GM18520 (cell line): ENCODE data around the gene PNRC1.
A peak's percentile ranks its signal among the peaks of the same experiment; 100 is the strongest.
"Not testable (repeated sequence)": the region's sequence is repeated elsewhere in the genome, so short reads cannot be mapped to it uniquely, and the experiment has no call there.

ENCODE experiments used
- ATAC-seq: cut with Tn5 transposase; IDR thresholded peaks from one replicate; pipeline ENCODE4 v1.9.1; 2021; ENCODE audit not compliant: unreplicated experiment

PNRC1 gene

GRCh38 chr6:89080281-89081128 lies at the start of gene PNRC1:
Gene PNRC1, plus strand, starts transcription at chr6:89080751. Its CDS starts 144 bp downstream, at chr6:89080895.
- peak; percentile 67 for ATAC-seq

- ATAC-seq = no peak
Measured at GRCh38 chr6:89032599-89032998, 48.0 kb upstream of the PNRC1 start.

- ATAC-seq = no peak
Measured at GRCh38 chr6:89033461-89033860, 47.1 kb upstream of the PNRC1 start.

GRCh38 chr6:89034116-89034515 lies 46.4 kb upstream of the PNRC1 start:
- ATAC-seq = not testable (repeated sequence)

GRCh38 chr6:89034586-89035251 lies 45.8 kb upstream of the PNRC1 start:
- no peak for ATAC-seq

GRCh38 chr6:89035252-89036101 lies 45.1 kb upstream of the PNRC1 start:
- no peak for ATAC-seq

GRCh38 chr6:89037141-89037900 lies 43.2 kb upstream of the PNRC1 start:
- no peak for ATAC-seq

- not testable (repeated sequence) for ATAC-seq
Measured at GRCh38 chr6:89037901-89038293, 42.7 kb upstream of the PNRC1 start.

GRCh38 chr6:89042664-89043063 lies 37.9 kb upstream of the PNRC1 start:
- ATAC-seq = no peak

GRCh38 chr6:89044328-89045010 lies 36.1 kb upstream of the PNRC1 start:
- no peak for ATAC-seq

GRCh38 chr6:89045011-89045387 lies 35.6 kb upstream of the PNRC1 start:
- ATAC-seq = no peak

GRCh38 chr6:89045576-89045975 lies 35.0 kb upstream of the PNRC1 start:
- ATAC-seq = no peak

GRCh38 chr6:89047473-89047872 lies 33.1 kb upstream of the PNRC1 start:
- no peak for ATAC-seq

GRCh38 chr6:89048288-89048923 lies 32.1 kb upstream of the PNRC1 start:
- no peak for ATAC-seq

GRCh38 chr6:89048985-89049384 lies 31.6 kb upstream of the PNRC1 start:
- ATAC-seq = no peak

- no peak for ATAC-seq
Measured at GRCh38 chr6:89050155-89050554, 30.4 kb upstream of the PNRC1 start.

- no peak for ATAC-seq
Measured at GRCh38 chr6:89050697-89051096, 29.9 kb upstream of the PNRC1 start.

GRCh38 chr6:89051676-89052075 lies 28.9 kb upstream of the PNRC1 start:
- ATAC-seq = no peak

- no peak for ATAC-seq
Measured at GRCh38 chr6:89054208-89054607, 26.3 kb upstream of the PNRC1 start.

GRCh38 chr6:89057759-89058158 lies 22.8 kb upstream of the PNRC1 start:
- ATAC-seq = no peak
